LNCAP (cell line): Measurements from ENCODE around the gene KCNT2.

Experiments used
- CTCF ChIP-seq: fragments of 450-650 bp; IDR thresholded peaks from 2 replicates; pipeline ENCODE4 v1.5.1; 2017; ENCODE audit warnings: mild to moderate bottlenecking

KCNT2 gene

GRCh38 chr1:196649990-196650389 is 41.8 kb upstream of the KCNT2 start:
- no peak for TF ChIP-seq CTCF

GRCh38 chr1:196640976-196641375 is 32.7 kb upstream of the KCNT2 start:
- TF ChIP-seq CTCF: no peak

GRCh38 chr1:196638466-196638865 is 30.2 kb upstream of the KCNT2 start:
- TF ChIP-seq CTCF: no peak

GRCh38 chr1:196637606-196638005 is 29.4 kb upstream of the KCNT2 start:
- no peak for TF ChIP-seq CTCF

GRCh38 chr1:196628838-196629237 is 20.6 kb upstream of the KCNT2 start:
- TF ChIP-seq CTCF: no peak

- no peak for TF ChIP-seq CTCF
Measured at GRCh38 chr1:196623079-196623478, 14.8 kb upstream of the KCNT2 start.

- TF ChIP-seq CTCF: no peak
Measured at GRCh38 chr1:196619721-196620120, 11.5 kb upstream of the KCNT2 start.

GRCh38 chr1:196611873-196612272 is 3.6 kb upstream of the KCNT2 start:
- no peak for TF ChIP-seq CTCF
